Left ventricle myocardium inferior (tissue), 1 donor: ENCODE results near the gene PLXNA4. TPM values are rescaled to one million over a fixed set of nuclear protein-coding genes. Genes with fewer than 3 reads are reported as not detected.

Source experiments
- DNase-seq: peaks from one replicate; pipeline ENCODE4 v3.0.0-alpha.2; 2020
- H3K27ac ChIP-seq: fragments of 200-600 bp; replicated peaks from 2 replicates; pipeline ENCODE4 v1.8.0; 2021
- H3K27me3 ChIP-seq: fragments of 200-600 bp; 2 replicates; pipeline ENCODE4 v1.8.0; 2021; ENCODE audit warnings: low read depth
- H3K36me3 ChIP-seq: fragments of 200-600 bp; 2 replicates; pipeline ENCODE4 v1.8.0; 2021
- H3K4me1 ChIP-seq: fragments of 200-600 bp; 2 replicates; pipeline ENCODE4 v1.8.0; 2021
- H3K4me3 ChIP-seq: fragments of 200-600 bp; 2 replicates; pipeline ENCODE4 v1.8.0; 2021; ENCODE audit warnings: mild to moderate bottlenecking, moderate library complexity
- H3K9me3 ChIP-seq: fragments of 200-600 bp; replicated peaks from 2 replicates; pipeline ENCODE4 v1.8.0; 2021
- CTCF ChIP-seq: fragments of 200-600 bp; IDR thresholded peaks from 2 replicates; pipeline ENCODE4 v1.8.0; 2021; ENCODE audit warnings: antibody characterized with exemption, mild to moderate bottlenecking, borderline replicate concordance
- intact Hi-C: fragments of 100-400 bp; cut with micrococcal nuclease; formaldehyde crosslinking; loops from one replicate; pipeline ENCODE4 v1.11.0; 2022
- total RNA-seq: library from RNA; stranded (reverse); fragmentation: NEBNext Ultra II Directional; extraction: Animal tissue kit (Norgen Biotek cat#: 25700); gene quantifications from one replicate; pipeline ENCODE4 v1.2.1, GENCODE V29; 2021
- donor health status: DM: no; HTN: yes; CAD: no; lungs with severe emphysema.

The PLXNA4 gene
- total RNA-seq, 1 donor from 2014 or later: 18.1 TPM

GRCh38 chr7:132462478-132462877, 113.8 kb downstream of the PLXNA4 start:
- intact Hi-C loops: no loop called here
- TF ChIP-seq CTCF: no peak
- no peak for DNase-seq

GRCh38 chr7:132461032-132461592, 115.2 kb downstream of the PLXNA4 start:
- Histone ChIP-seq H3K36me3 (no peaks in the 10 kb centered on the region), H3K4me1 (peaks cover 48% of the 10 kb centered on the region), H3K4me3 (no peak overlapping the region), H3K27ac (no peak overlapping the region), H3K27me3 (no peaks in the 10 kb centered on the region), H3K9me3 (no peaks in the 10 kb centered on the region)
- intact Hi-C loops: no loop called here
- TF ChIP-seq CTCF: no peak
- no peak for DNase-seq

More at GRCh38 chr7:132462478-132462877, 113.8 kb downstream of the PLXNA4 start:
- Histone ChIP-seq H3K4me3 (no peak overlapping the region), H3K27ac (no peak overlapping the region), H3K36me3 (no peaks in the 10 kb centered on the region), H3K27me3 (no peaks in the 10 kb centered on the region), H3K9me3 (no peaks in the 10 kb centered on the region), H3K4me1 (peaks cover 42% of the 10 kb centered on the region)

GRCh38 chr7:132458729-132459128, 117.5 kb downstream of the PLXNA4 start:
- no peaks in the 10 kb centered on the region for H3K9me3 ChIP-seq
- no peak overlapping the region for H3K27ac ChIP-seq
- peaks cover 24% of the 10 kb centered on the region for H3K4me1 ChIP-seq
- TF ChIP-seq CTCF: no peak
- no peak for DNase-seq
- intact Hi-C loops: no loop called here
- no peaks in the 10 kb centered on the region for H3K27me3 ChIP-seq
- no peak overlapping the region for H3K4me3 ChIP-seq
- H3K36me3 ChIP-seq: no peaks in the 10 kb centered on the region

GRCh38 chr7:132457658-132458057, 118.6 kb downstream of the PLXNA4 start:
- H3K4me3 ChIP-seq: no peak overlapping the region
- no peak for DNase-seq
- H3K27ac ChIP-seq: no peak overlapping the region
- no peaks in the 10 kb centered on the region for H3K27me3 ChIP-seq
- intact Hi-C loops: no loop called here
- no peak for TF ChIP-seq CTCF
- H3K36me3 ChIP-seq: no peaks in the 10 kb centered on the region
- H3K9me3 ChIP-seq: no peaks in the 10 kb centered on the region
- H3K4me1 ChIP-seq: peaks cover 17% of the 10 kb centered on the region

GRCh38 chr7:132456418-132456817, 119.9 kb downstream of the PLXNA4 start:
- intact Hi-C loops: no loop called here
- no peak for DNase-seq
- Histone ChIP-seq H3K27me3 (no peaks in the 10 kb centered on the region), H3K36me3 (no peaks in the 10 kb centered on the region), H3K4me3 (no peak overlapping the region), H3K9me3 (no peaks in the 10 kb centered on the region), H3K4me1 (peaks cover 28% of the 10 kb centered on the region), H3K27ac (no peak overlapping the region)
- no peak for TF ChIP-seq CTCF
